OCI-LY7 (cell line): ENCODE data around the gene BLOC1S4. TPM values are rescaled to one million over a fixed set of nuclear protein-coding genes. Genes with fewer than 3 reads are reported as not detected.

Source experiments
- BruUV-seq: library from RNA; stranded (reverse); fragments of 400-500 nt; replicated peaks from 2 replicates; lab custom pipeline; 2021; lab: Mats Ljungman, UMichigan
- CTCF ChIA-PET: fragments of 300-600 bp; sonication (Branson Sonifier 250); formaldehyde crosslinking; loops from one replicate; lab custom pipeline; 2022; ENCODE audit warnings: antibody characterized with exemption; ENCODE audit not compliant: unreplicated experiment; lab: Charles Lee
- POLR2A ChIA-PET: fragments of 300-600 bp; sonication (Branson Sonifier 250); formaldehyde crosslinking; loops from one replicate; lab custom pipeline; 2022; ENCODE audit warnings: antibody characterized with exemption; lab: Charles Lee
- DNase-seq: peaks from one replicate; pipeline ENCODE4 v3.0.0-alpha.2; 2015; ENCODE audit warnings: low spot score
- H2AFZ ChIP-seq: fragments of 200-600 bp; sonication (generic), shearing (Covaris generic); 2 replicates; pipeline ENCODE4 v1.6.1; 2014; ENCODE audit warnings: mild to moderate bottlenecking, antibody characterized with exemption, low read length, moderate library complexity
- H3K27ac ChIP-seq: fragments of 200-600 bp; sonication (generic); 2 replicates; pipeline ENCODE4 v1.5.1; 2014; ENCODE audit warnings: mixed run types, low read depth, mild to moderate bottlenecking, moderate library complexity, low read length, inconsistent platforms; ENCODE audit not compliant: poor library complexity, severe bottlenecking
- H3K36me3 ChIP-seq: fragments of 200-600 bp; sonication (generic); 2 replicates; pipeline ENCODE4 v1.6.1; 2014; ENCODE audit warnings: mild to moderate bottlenecking, antibody characterized with exemption, low read length, moderate library complexity, mixed read lengths; ENCODE audit not compliant: insufficient read depth
- H3K4me1 ChIP-seq: fragments of 200-600 bp; sonication (generic); 2 replicates; pipeline ENCODE4 v1.5.1; 2014; ENCODE audit warnings: mild to moderate bottlenecking, low read length; ENCODE audit not compliant: insufficient read depth, poor library complexity, severe bottlenecking
- H3K4me2 ChIP-seq: fragments of 200-600 bp; sonication (generic); 2 replicates; pipeline ENCODE4 v1.6.1; 2014; ENCODE audit warnings: mild to moderate bottlenecking, low read length
- H3K4me3 ChIP-seq: fragments of 200-600 bp; sonication (generic); 2 replicates; pipeline ENCODE4 v1.5.1; 2014; ENCODE audit warnings: mild to moderate bottlenecking, low read depth, low read length; ENCODE audit not compliant: poor library complexity, severe bottlenecking
- H3K79me2 ChIP-seq: fragments of 200-600 bp; sonication (generic); 2 replicates; pipeline ENCODE4 v1.6.1; 2016; ENCODE audit warnings: low read depth, mild to moderate bottlenecking, low read length, moderate library complexity, mixed read lengths; ENCODE audit not compliant: insufficient read depth
- H3K9me2 ChIP-seq: fragments of 200-600 bp; sonication (generic); 2 replicates; pipeline ENCODE4 v1.6.1; 2016; ENCODE audit warnings: mild to moderate bottlenecking, low read length, mixed read lengths; ENCODE audit not compliant: insufficient read depth
- H3K9me3 ChIP-seq: fragments of 200-600 bp; sonication (generic); 2 replicates; pipeline ENCODE4 v1.6.1; 2014; ENCODE audit warnings: mild to moderate bottlenecking, mixed run types, low read length, mixed read lengths
- H4K20me1 ChIP-seq: fragments of 200-600 bp; sonication (generic); 2 replicates; pipeline ENCODE4 v1.6.1; 2014; ENCODE audit warnings: mild to moderate bottlenecking, antibody characterized with exemption, low read length, moderate library complexity, mixed read lengths; ENCODE audit not compliant: insufficient read depth
- CTCF ChIP-seq: fragments of 200-600 bp; sonication (generic); conservative IDR thresholded peaks from 2 replicates; pipeline ENCODE4 v1.5.1; 2014; ENCODE audit warnings: mild to moderate bottlenecking, antibody characterized with exemption, low read length, moderate library complexity, mixed read lengths
- EZH2phosphoT487 ChIP-seq: fragments of 200-600 bp; sonication (generic); IDR thresholded peaks from 2 replicates; pipeline ENCODE4 v1.6.1; 2018; ENCODE audit warnings: low read depth, borderline replicate concordance, mild to moderate bottlenecking, mixed run types, antibody characterized with exemption, low read length, moderate library complexity, mixed read lengths
- intact Hi-C: fragments of 100-400 bp; cut with micrococcal nuclease; formaldehyde crosslinking; loops from one replicate; pipeline ENCODE4 v1.10.0; 2022; ENCODE audit not compliant: unreplicated experiment
- total RNA-seq, 2 experiments: library from RNA; depleted of rRNA in 1 of 2; stranded (reverse); fragments of >200 nt in 1 of 2; shearing (Covaris generic) in 1 of 2; gene quantifications; 2 replicates each; pipeline ENCODE4 v1.2.3, GENCODE V29; 2014 to 2022

The BLOC1S4 gene
- total RNA-seq, 2 experiments from 2014 or later: 32.3 to 36.1 TPM

- H3K9me2 ChIP-seq: no peaks in the 10 kb centered on the region
- CTCF ChIA-PET: no interaction called here
- H4K20me1 ChIP-seq: no peaks in the 10 kb centered on the region
- POLR2A ChIA-PET: no interaction called here
- no peak overlapping the region for H3K4me2 ChIP-seq
- H3K4me1 ChIP-seq: no peaks in the 10 kb centered on the region
- DNase-seq: no peak
- no peak overlapping the region for H2AFZ ChIP-seq
- no peak overlapping the region for H3K27ac ChIP-seq
- TF ChIP-seq CTCF: no peak
- TF ChIP-seq EZH2phosphoT487: no peak
- H3K4me3 ChIP-seq: no peak overlapping the region
- no TSS peak for BruUV-seq
- intact Hi-C loops: no loop called here
- H3K9me3 ChIP-seq: no peaks in the 10 kb centered on the region
- no peaks in the 10 kb centered on the region for H3K36me3 ChIP-seq
- no peaks in the 10 kb centered on the region for H3K79me2 ChIP-seq
Observed at GRCh38 chr4:6731318-6731675, 15.3 kb downstream of the BLOC1S4 start.

GRCh38 chr4:6731780-6732179 is 15.8 kb downstream of the BLOC1S4 start:
- intact Hi-C loops: no loop called here
- CTCF ChIA-PET: no interaction called here
- BruUV-seq: no TSS peak

More at GRCh38 chr4:6731780-6732179, 15.8 kb downstream of the BLOC1S4 start:
- Histone ChIP-seq H3K27ac (no peak overlapping the region), H3K4me2 (no peak overlapping the region), H3K9me2 (no peaks in the 10 kb centered on the region), H3K4me1 (no peaks in the 10 kb centered on the region), H3K4me3 (no peak overlapping the region), H3K9me3 (no peaks in the 10 kb centered on the region), H4K20me1 (no peaks in the 10 kb centered on the region), H2AFZ (no peak overlapping the region), H3K36me3 (no peaks in the 10 kb centered on the region), H3K79me2 (no peaks in the 10 kb centered on the region)
- DNase-seq: no peak
- TF ChIP-seq CTCF (no peak), EZH2phosphoT487 (no peak)
- POLR2A ChIA-PET: no interaction called here
